HG02571 (cell line): ENCODE measurements around the gene DGKZ.

Source experiments
- ATAC-seq: cut with Tn5 transposase; IDR thresholded peaks from one replicate; pipeline ENCODE4 v1.9.1; 2021; ENCODE audit warnings: mild to moderate bottlenecking, moderate library complexity; ENCODE audit not compliant: unreplicated experiment

DGKZ gene

GRCh38 chr11:46426233-46426991 is 79.1 kb downstream of the DGKZ start:
- ATAC-seq, result no peak

GRCh38 chr11:46427364-46427763 is 80.1 kb downstream of the DGKZ start:
- ATAC-seq, result no peak

DNA sequence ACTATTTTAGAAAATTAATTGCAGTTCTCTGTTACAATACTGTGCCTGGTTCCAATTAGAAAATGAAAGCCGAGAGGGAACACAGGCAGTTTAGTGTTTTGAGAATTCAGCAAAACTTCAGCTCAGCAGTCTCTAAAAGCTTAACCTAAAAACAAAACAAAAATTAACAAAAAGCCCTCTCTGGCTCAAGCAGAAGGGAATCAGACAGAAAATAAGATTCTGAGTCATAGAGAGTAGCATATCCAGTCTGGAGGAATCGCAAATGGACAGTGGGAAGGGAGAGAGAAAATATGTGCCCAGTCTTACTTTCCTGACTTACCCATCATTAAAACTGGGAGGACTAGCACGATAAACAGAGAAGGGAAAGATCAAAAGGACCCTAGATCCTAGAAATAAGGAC is 82.5 kb downstream of the DGKZ start:
- no peak for ATAC-seq
